ENCODE measurements around the gene MRPL47.

GRCh38 chr3:179544981-179545645 lies 59.3 kb downstream of the MRPL47 start:
- TF ChIP-seq CTCF (conservative IDR thresholded peaks at IDR 0.05; ENCODE audit: low read depth in 2 of 2) (no peak), EZH2 (IDR thresholded peaks at IDR 0.05; ENCODE audit: low read depth, unreplicated experiment) (no peak), POLR2AphosphoS5 (IDR thresholded peaks at IDR 0.05; ENCODE audit: low read depth) (no peak), CREB1 (CRISPR knock-in tag; IDR thresholded peaks at IDR 0.05; ENCODE audit: low read depth) (no peak), STAT1 (IDR thresholded peaks at IDR 0.05; ENCODE audit: unreplicated experiment) (no peak), EZH2phosphoT487 (IDR thresholded peaks at IDR 0.05; ENCODE audit: unreplicated experiment) (no peak), JUNB (IDR thresholded peaks at IDR 0.05; ENCODE audit: unreplicated experiment) (no peak)

Measured in GM23338 (cell line).